ENCODE measurements around the gene SUPT6H. TPM values are rescaled to one million over a fixed set of nuclear protein-coding genes. Genes with fewer than 3 reads are reported as not detected.

The SUPT6H gene
- total RNA-seq, 2 experiments from 2014 or later = 33.7 to 76.5 TPM

DNA sequence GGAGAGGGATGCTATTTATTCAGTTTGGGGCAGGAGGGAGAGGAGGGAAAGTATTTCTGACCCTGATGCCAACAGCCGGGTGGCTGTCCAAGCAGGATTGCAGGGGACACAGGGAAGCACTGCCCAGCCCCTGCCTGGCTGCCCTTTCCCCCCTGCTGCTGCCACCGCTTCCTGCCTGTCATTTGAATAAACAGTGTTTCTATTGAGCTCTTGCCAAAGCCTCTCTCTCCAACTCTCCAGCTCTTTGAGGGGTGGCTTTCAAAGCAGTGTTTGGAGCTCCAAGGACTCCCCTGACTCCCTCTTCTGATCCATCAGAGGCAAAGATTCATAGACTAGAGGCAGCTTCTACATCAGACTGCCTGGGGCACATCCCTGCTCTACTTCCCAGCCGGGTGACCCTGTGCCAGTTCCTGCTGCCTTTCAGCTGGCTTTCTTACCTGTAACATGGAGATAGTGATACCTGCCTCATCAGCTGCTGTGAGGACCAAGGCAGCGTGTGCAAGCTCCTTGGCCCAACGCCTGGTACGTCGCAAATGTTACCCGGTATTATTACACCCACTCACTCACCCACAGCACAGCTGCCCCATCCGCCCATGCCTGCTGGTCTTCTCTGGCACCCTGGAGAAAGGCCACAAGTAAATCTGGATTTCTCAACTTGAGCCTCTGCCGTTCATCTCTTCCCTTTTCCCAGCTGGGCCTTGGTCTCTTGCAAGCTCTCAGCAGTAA is 40.2 kb downstream of the SUPT6H start:
- no TSS peak for BruUV-seq (replicated peaks)
- H3K79me2 ChIP-seq (ENCODE audit: insufficient read depth, low read depth, low read length) = no peaks in the 10 kb centered on the region
- DNase-seq (ENCODE audit: low spot score) = no peak
- peaks cover 65% of the 10 kb centered on the region for H3K36me3 ChIP-seq (ENCODE audit: insufficient read depth, low read length)
- no peak for TF ChIP-seq CTCF (conservative IDR thresholded peaks at IDR 0.05; ENCODE audit: low read length)
- TF ChIP-seq EZH2phosphoT487 (IDR thresholded peaks at IDR 0.05; ENCODE audit: borderline replicate concordance, low read depth, low read length) = no peak
- no peak overlapping the region for H2AFZ ChIP-seq (ENCODE audit: low read length)
- POLR2A ChIA-PET = no interaction called here
- H3K4me1 ChIP-seq (ENCODE audit: insufficient read depth, low read length, poor library complexity, severe bottlenecking) = no peaks in the 10 kb centered on the region
- no peaks in the 10 kb centered on the region for H3K9me2 ChIP-seq (ENCODE audit: insufficient read depth, low read length)
- H3K4me2 ChIP-seq (ENCODE audit: low read length) = no peak overlapping the region
- no peaks in the 10 kb centered on the region for H3K9me3 ChIP-seq (ENCODE audit: low read length)
- CTCF ChIA-PET (ENCODE audit: unreplicated experiment) = no interaction called here
- no peaks in the 10 kb centered on the region for H4K20me1 ChIP-seq (ENCODE audit: insufficient read depth, low read length)
- H3K4me3 ChIP-seq (ENCODE audit: low read depth, low read length, poor library complexity, severe bottlenecking) = no peak overlapping the region
- intact Hi-C loops (cut with micrococcal nuclease; ENCODE audit: unreplicated experiment) = no loop called here
- H3K27ac ChIP-seq (ENCODE audit: low read depth, low read length, poor library complexity, severe bottlenecking) = no peak overlapping the region

- Histone ChIP-seq H4K20me1 (ENCODE audit: insufficient read depth, low read length) (no peaks in the 10 kb centered on the region), H3K4me3 (ENCODE audit: low read depth, low read length, poor library complexity, severe bottlenecking) (no peak overlapping the region), H3K4me2 (ENCODE audit: low read length) (no peak overlapping the region), H3K9me2 (ENCODE audit: insufficient read depth, low read length) (no peaks in the 10 kb centered on the region), H3K9me3 (ENCODE audit: low read length) (no peaks in the 10 kb centered on the region), H2AFZ (ENCODE audit: low read length) (no peak overlapping the region), H3K79me2 (ENCODE audit: insufficient read depth, low read depth, low read length) (no peaks in the 10 kb centered on the region), H3K36me3 (ENCODE audit: insufficient read depth, low read length) (peaks cover 60% of the 10 kb centered on the region), H3K27ac (ENCODE audit: low read depth, low read length, poor library complexity, severe bottlenecking) (no peak overlapping the region), H3K4me1 (ENCODE audit: insufficient read depth, low read length, poor library complexity, severe bottlenecking) (no peaks in the 10 kb centered on the region)
- TF ChIP-seq CTCF (conservative IDR thresholded peaks at IDR 0.05; ENCODE audit: low read length) = no peak
- no peak for TF ChIP-seq EZH2phosphoT487 (IDR thresholded peaks at IDR 0.05; ENCODE audit: borderline replicate concordance, low read depth, low read length)
- intact Hi-C loops (cut with micrococcal nuclease; ENCODE audit: unreplicated experiment) = no loop called here
- BruUV-seq (replicated peaks) = no TSS peak
- POLR2A ChIA-PET = no interaction called here
- DNase-seq (ENCODE audit: low spot score) = no peak
- CTCF ChIA-PET (ENCODE audit: unreplicated experiment) = no interaction called here
Observed at GRCh38 chr17:28702752-28703150, 40.7 kb downstream of the SUPT6H start.

DNA sequence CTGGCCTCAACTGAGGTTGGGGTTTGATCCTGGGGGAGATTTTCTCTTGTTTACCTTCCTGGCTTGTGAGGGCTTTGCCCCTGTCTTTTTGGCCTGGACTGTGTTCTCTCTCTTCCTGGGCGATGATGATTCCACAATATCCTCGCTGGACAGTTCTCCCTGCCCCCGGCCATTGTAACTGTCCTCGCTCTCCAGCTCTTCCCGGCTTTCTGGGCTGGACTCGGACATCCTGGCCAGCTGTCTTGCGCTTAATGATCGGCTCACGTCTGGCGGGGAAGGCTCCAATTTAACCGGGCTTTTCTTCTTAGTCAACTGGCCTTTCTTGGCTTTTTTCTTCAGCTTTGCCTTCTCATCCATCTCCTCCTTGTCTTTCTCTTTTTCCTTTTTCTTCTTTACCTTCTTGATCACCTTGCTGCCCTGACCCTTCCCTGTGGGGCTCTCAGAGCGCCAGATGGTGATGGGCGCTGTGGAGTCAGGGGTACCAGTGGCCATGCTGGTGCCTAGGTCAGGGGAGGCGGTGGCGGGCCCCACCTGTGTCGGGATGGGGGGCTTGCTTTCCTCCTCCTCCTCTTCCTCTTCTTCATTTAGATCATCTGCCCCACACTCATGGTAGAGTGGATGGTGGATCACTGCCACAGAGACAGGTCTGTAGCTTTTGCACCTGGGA is 41.7 kb downstream of the SUPT6H start:
- no peak overlapping the region for H2AFZ ChIP-seq (ENCODE audit: low read length)
- no peaks in the 10 kb centered on the region for H4K20me1 ChIP-seq (ENCODE audit: insufficient read depth, low read length)
- H3K27ac ChIP-seq (ENCODE audit: low read depth, low read length, poor library complexity, severe bottlenecking) = no peak overlapping the region
- H3K79me2 ChIP-seq (ENCODE audit: insufficient read depth, low read depth, low read length) = no peaks in the 10 kb centered on the region
- H3K4me1 ChIP-seq (ENCODE audit: insufficient read depth, low read length, poor library complexity, severe bottlenecking) = no peaks in the 10 kb centered on the region
- no peaks in the 10 kb centered on the region for H3K9me2 ChIP-seq (ENCODE audit: insufficient read depth, low read length)
- no peak for TF ChIP-seq CTCF (conservative IDR thresholded peaks at IDR 0.05; ENCODE audit: low read length)
- no peak for TF ChIP-seq EZH2phosphoT487 (IDR thresholded peaks at IDR 0.05; ENCODE audit: borderline replicate concordance, low read depth, low read length)
- H3K4me2 ChIP-seq (ENCODE audit: low read length) = no peak overlapping the region
- ChIA-PET POLR2A (interaction anchor here (1.0 kb wide), 1 partner anchor 43 kb away, joined by 4 read pairs; no protein-coding TSS in a partner anchor), CTCF (ENCODE audit: unreplicated experiment) (no interaction called here)
- no peak for DNase-seq (ENCODE audit: low spot score)
- no peak overlapping the region for H3K4me3 ChIP-seq (ENCODE audit: low read depth, low read length, poor library complexity, severe bottlenecking)
- peaks cover 50% of the 10 kb centered on the region for H3K36me3 ChIP-seq (ENCODE audit: insufficient read depth, low read length)
- no TSS peak for BruUV-seq (replicated peaks)
- intact Hi-C loops (cut with micrococcal nuclease; ENCODE audit: unreplicated experiment) = no loop called here
- no peaks in the 10 kb centered on the region for H3K9me3 ChIP-seq (ENCODE audit: low read length)

Measured in OCI-LY7 (cell line).